PC-3 (cell line): ENCODE results near the gene CDK14. TPM values are rescaled to one million over a fixed set of nuclear protein-coding genes. Genes with fewer than 3 reads are reported as not detected.

Source experiments
- ATAC-seq: fragments of 200-7000 bp; cut with Tn5 transposase; 2 replicates; pipeline ENCODE4 v1.9.1; 2020; ENCODE audit warnings: mild to moderate bottlenecking, moderate library complexity
- BruUV-seq: library from RNA; stranded (reverse); fragments of 400-500 nt; replicated peaks from 2 replicates; lab custom pipeline; 2021; lab: Mats Ljungman, UMichigan
- CTCF ChIA-PET: fragments of 300-600 bp; sonication (Branson Sonifier 250); formaldehyde crosslinking; loops from one replicate; lab custom pipeline; 2022; ENCODE audit warnings: antibody characterized with exemption; lab: Charles Lee
- POLR2A ChIA-PET: fragments of 300-600 bp; sonication (Branson Sonifier 250); formaldehyde crosslinking; loops from one replicate; lab custom pipeline; 2022; ENCODE audit warnings: antibody characterized with exemption; ENCODE audit not compliant: unreplicated experiment; lab: Charles Lee
- DNase-seq: peaks from one replicate; pipeline ENCODE4 v3.0.0-alpha.2; 2015
- H2AFZ ChIP-seq: fragments of 300-600 bp; sonication (generic); 2 replicates; pipeline ENCODE4 v1.6.0; 2016; ENCODE audit warnings: antibody characterized with exemption, low read length
- H3F3A ChIP-seq: fragments of 300-600 bp; sonication (generic); one replicate; pipeline ENCODE4 v1.6.0; 2017; ENCODE audit warnings: antibody characterized with exemption, low read length, control low read depth, mild to moderate bottlenecking; ENCODE audit not compliant: unreplicated experiment
- H3K27ac ChIP-seq: fragments of 300-600 bp; sonication (generic); 2 replicates; pipeline ENCODE4 v1.5.1; 2016; ENCODE audit warnings: mild to moderate bottlenecking, low read length
- H3K27me3 ChIP-seq: fragments of 300-600 bp; sonication (generic); 2 replicates; pipeline ENCODE4 v1.6.1; 2016; ENCODE audit warnings: low read length, mixed read lengths
- H3K36me3 ChIP-seq: fragments of 300-600 bp; sonication (generic); 2 replicates; pipeline ENCODE4 v1.6.1; 2016; ENCODE audit warnings: low read depth, mixed run types, low read length, mixed read lengths
- H3K4me1 ChIP-seq: fragments of 300-600 bp; sonication (generic); 2 replicates; pipeline ENCODE4 v1.5.1; 2016; ENCODE audit warnings: low read length; ENCODE audit not compliant: insufficient read depth
- H3K4me2 ChIP-seq: fragments of 300-600 bp; sonication (generic); 2 replicates; pipeline ENCODE4 v1.6.0; 2016; ENCODE audit warnings: low read length
- H3K4me3 ChIP-seq: fragments of 300-600 bp; sonication (generic); 2 replicates; pipeline ENCODE4 v1.5.1; 2016; ENCODE audit warnings: mild to moderate bottlenecking, low read length, mixed read lengths
- H3K79me2 ChIP-seq: fragments of 300-600 bp; sonication (generic); 2 replicates; pipeline ENCODE4 v1.6.1; 2017; ENCODE audit warnings: low read length, mixed read lengths
- H3K9ac ChIP-seq: fragments of 300-600 bp; sonication (generic); 2 replicates; pipeline ENCODE4 v1.6.0; 2016; ENCODE audit warnings: mild to moderate bottlenecking, low read length
- H3K9me2 ChIP-seq: fragments of 300-600 bp; sonication (generic); replicated peaks from 2 replicates; pipeline ENCODE4 v1.6.1; 2016; ENCODE audit warnings: mixed run types, low read length, mixed read lengths
- H3K9me3 ChIP-seq: fragments of 300-600 bp; sonication (generic); 2 replicates; pipeline ENCODE4 v1.6.1; 2016; ENCODE audit warnings: low read length, mixed read lengths
- H4K20me1 ChIP-seq: fragments of 300-600 bp; sonication (generic); 2 replicates; pipeline ENCODE4 v1.6.1; 2016; ENCODE audit warnings: low read length, mixed read lengths
- CTCF ChIP-seq: fragments of 300-600 bp; sonication (generic); conservative IDR thresholded peaks from 2 replicates; pipeline ENCODE4 v1.5.1; 2017; ENCODE audit warnings: antibody characterized with exemption, low read depth, mild to moderate bottlenecking, low read length
- EZH2 ChIP-seq: fragments of 300-600 bp; sonication (generic); IDR thresholded peaks from one replicate; pipeline ENCODE4 v1.6.1; 2017; ENCODE audit warnings: antibody characterized with exemption, mild to moderate bottlenecking, low read length; ENCODE audit not compliant: unreplicated experiment
- EZH2phosphoT487 ChIP-seq: fragments of 300-600 bp; sonication (generic); IDR thresholded peaks from 2 replicates; pipeline ENCODE4 v1.6.1; 2018; ENCODE audit warnings: mild to moderate bottlenecking, antibody characterized with exemption, low read length, borderline replicate concordance
- intact Hi-C: fragments of 100-400 bp; cut with micrococcal nuclease; formaldehyde crosslinking; loops from 2 replicates; pipeline ENCODE4 v1.9.0; 2023
- total RNA-seq: library from RNA; depleted of rRNA; stranded (reverse); fragments of >200 nt; gene quantifications from 2 replicates; pipeline ENCODE4 v1.2.3, GENCODE V29; 2014

CDK14 gene
- total RNA-seq, 1 experiment from 2014 or later, result 8.2 TPM

GRCh38 chr7:90853205-90853604 lies 257.1 kb downstream of the CDK14 start:
- Histone ChIP-seq H3K9me2 (no peaks in the 10 kb centered on the region), H3K9me3 (no peaks in the 10 kb centered on the region), H3K36me3 (no peaks in the 10 kb centered on the region), H3K27ac (no peak overlapping the region), H3K4me3 (no peak overlapping the region), H3K4me2 (no peak overlapping the region), H3K9ac (no peak overlapping the region), H3F3A (no peaks in the 10 kb centered on the region), H3K27me3 (no peaks in the 10 kb centered on the region), H3K79me2 (no peaks in the 10 kb centered on the region), H4K20me1 (no peaks in the 10 kb centered on the region), H3K4me1 (no peaks in the 10 kb centered on the region), H2AFZ (no peak overlapping the region)
- ChIA-PET CTCF (no interaction called here), POLR2A (interaction anchor here (0.7 kb wide), 1 partner anchor 57 kb away, joined by 3 read pairs; no protein-coding TSS in a partner anchor)
- no peak for ATAC-seq
- BruUV-seq, result no TSS peak
- TF ChIP-seq EZH2, result no peak
- TF ChIP-seq EZH2phosphoT487, result no peak
- no peak for TF ChIP-seq CTCF
- intact Hi-C loops, result no loop called here
- DNase-seq, result no peak

DNA sequence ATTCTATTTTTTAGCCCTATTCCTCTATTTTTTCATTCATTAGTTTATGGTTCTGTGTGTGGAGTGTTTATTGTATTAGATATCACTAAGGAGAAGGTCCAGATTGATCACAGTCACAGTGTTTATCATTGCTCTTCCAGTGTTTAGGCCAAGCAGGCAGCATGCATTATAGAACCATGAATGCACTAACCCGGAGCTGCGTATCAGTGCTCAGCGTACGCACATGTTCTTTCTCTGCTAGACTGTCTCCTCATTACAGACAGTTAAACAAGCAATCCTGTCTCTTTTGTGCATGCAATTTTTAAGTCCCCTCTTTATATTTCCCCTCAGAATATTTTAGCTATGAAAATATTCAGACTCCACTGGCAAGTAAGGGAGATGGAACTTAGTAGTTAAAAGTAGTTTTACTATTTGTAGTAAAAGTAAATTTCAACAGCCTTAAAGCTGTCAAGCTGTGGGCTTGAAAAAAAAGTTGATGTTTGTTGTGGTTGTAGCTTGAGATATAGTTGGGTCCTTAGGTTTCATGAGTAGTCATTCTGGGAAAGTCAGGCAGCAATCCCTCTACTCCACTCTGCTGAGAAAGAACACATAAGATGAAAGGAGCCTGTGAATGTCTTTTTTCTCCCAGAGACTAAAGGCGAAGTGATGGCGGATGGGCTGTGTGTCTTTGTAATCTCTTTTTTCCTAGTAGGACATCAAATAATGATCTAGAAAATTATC lies 260.4 kb downstream of the CDK14 start:
- no peaks in the 10 kb centered on the region for H3K4me1 ChIP-seq
- H3K27me3 ChIP-seq, result no peaks in the 10 kb centered on the region
- intact Hi-C loops, result no loop called here
- no peak overlapping the region for H3K27ac ChIP-seq
- no peaks in the 10 kb centered on the region for H3K9me3 ChIP-seq
- no peaks in the 10 kb centered on the region for H3K79me2 ChIP-seq
- ATAC-seq (no peak), DNase-seq (no peak)
- no peaks in the 10 kb centered on the region for H3K36me3 ChIP-seq
- TF ChIP-seq EZH2 (no peak), CTCF (no peak), EZH2phosphoT487 (no peak)
- BruUV-seq, result no TSS peak
- no peaks in the 10 kb centered on the region for H4K20me1 ChIP-seq
- no peaks in the 10 kb centered on the region for H3K9me2 ChIP-seq
- H3K4me2 ChIP-seq, result no peak overlapping the region
- no peak overlapping the region for H3K9ac ChIP-seq
- H3K4me3 ChIP-seq, result no peak overlapping the region
- H2AFZ ChIP-seq, result no peak overlapping the region
- CTCF ChIA-PET, result no interaction called here
- POLR2A ChIA-PET, result no interaction called here
- no peaks in the 10 kb centered on the region for H3F3A ChIP-seq

DNA sequence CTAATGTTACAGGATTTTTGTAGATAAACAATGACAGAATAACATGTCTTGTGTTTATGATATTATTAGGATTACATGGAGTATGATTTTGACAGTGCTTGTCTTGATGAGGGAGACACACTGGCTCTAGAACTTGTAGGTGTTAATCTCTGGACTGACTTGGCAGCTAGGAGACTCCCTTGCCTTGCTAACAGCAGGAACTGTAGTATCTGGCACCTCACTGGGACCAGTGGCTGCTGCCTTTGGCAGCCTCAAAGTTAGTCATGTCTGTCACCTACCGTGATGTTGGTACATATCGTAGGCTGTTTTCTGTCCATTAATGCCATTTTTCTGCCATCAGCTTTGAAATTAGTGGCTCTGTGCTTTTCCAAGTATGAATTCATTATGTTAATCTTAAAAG lies 261.5 kb downstream of the CDK14 start:
- Histone ChIP-seq H3K9ac (no peak overlapping the region), H3F3A (no peaks in the 10 kb centered on the region), H3K4me1 (no peaks in the 10 kb centered on the region), H3K4me2 (no peak overlapping the region), H2AFZ (no peak overlapping the region), H3K9me2 (no peaks in the 10 kb centered on the region), H4K20me1 (no peaks in the 10 kb centered on the region), H3K4me3 (no peak overlapping the region), H3K27ac (no peak overlapping the region), H3K9me3 (no peaks in the 10 kb centered on the region), H3K79me2 (no peaks in the 10 kb centered on the region), H3K27me3 (no peaks in the 10 kb centered on the region), H3K36me3 (no peaks in the 10 kb centered on the region)
- ChIA-PET CTCF (no interaction called here), POLR2A (no interaction called here)
- no peak for TF ChIP-seq EZH2phosphoT487
- no peak for ATAC-seq
- no peak for DNase-seq
- BruUV-seq, result no TSS peak
- intact Hi-C loops, result no loop called here
